IPS-NIHi11 (cell line): ENCODE measurements around the gene PIH1D2.
"Not testable (repeated sequence)": the region's sequence is repeated elsewhere in the genome, so short reads cannot be mapped to it uniquely, and the experiment has no call there.

Experiments
- DNase-seq: peaks from one replicate; pipeline ENCODE4 v3.0.0; 2012; ENCODE audit warnings: mixed read lengths, low spot score

Gene PIH1D2

GRCh38 chr11:112057170-112057569 is 16.6 kb downstream of the PIH1D2 start:
- no peak for DNase-seq

- no peak for DNase-seq
Observed at GRCh38 chr11:112051768-112052167, 22.0 kb downstream of the PIH1D2 start.

GRCh38 chr11:112050721-112051120 is 23.1 kb downstream of the PIH1D2 start:
- no peak for DNase-seq

- DNase-seq = no peak
Observed at GRCh38 chr11:112049777-112050176, 24.0 kb downstream of the PIH1D2 start.

GRCh38 chr11:112048256-112048655 is 25.6 kb downstream of the PIH1D2 start:
- not testable (repeated sequence) for DNase-seq

DNA sequence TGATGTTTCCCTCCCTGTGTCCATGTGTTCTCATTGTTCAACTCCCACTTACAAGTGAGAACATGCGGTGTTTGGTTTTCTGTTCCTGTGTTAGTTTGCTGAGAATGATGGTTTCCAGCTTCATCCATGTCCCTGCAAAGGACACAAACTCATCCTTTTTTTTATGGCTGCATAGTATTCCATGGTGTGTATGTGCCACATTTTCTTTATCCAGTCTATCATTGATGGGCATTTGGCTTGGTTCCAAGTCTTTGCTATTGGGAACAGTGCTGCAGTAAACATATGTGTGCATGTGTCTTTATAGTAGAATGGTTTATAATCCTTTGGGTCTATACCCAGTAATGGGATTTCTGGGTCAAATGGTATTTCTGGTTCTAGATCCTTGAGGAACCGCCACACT is 27.2 kb downstream of the PIH1D2 start:
- not testable (repeated sequence) for DNase-seq

DNA sequence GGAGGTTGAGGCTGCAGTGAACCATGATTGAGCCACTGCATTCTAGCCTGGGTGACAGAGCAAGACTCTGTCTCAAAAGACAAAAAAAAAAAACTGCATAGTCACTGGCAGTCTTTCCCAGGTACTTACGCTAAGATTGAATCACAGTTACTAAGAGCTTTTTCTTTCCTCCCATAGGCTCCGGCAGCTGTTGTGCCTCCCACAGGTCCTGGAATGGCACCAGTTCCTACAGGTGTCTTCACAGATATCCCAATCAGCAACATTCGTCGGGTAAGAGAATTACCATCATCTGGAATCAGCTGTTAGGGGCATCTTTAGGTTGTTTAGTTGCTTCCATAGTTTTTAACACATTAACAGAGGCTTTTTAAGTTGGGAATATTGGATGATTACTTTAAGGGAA is 28.9 kb downstream of the PIH1D2 start:
- no peak for DNase-seq

- DNase-seq = no peak
Observed at GRCh38 chr11:112042961-112043304, 30.9 kb downstream of the PIH1D2 start.

DNA sequence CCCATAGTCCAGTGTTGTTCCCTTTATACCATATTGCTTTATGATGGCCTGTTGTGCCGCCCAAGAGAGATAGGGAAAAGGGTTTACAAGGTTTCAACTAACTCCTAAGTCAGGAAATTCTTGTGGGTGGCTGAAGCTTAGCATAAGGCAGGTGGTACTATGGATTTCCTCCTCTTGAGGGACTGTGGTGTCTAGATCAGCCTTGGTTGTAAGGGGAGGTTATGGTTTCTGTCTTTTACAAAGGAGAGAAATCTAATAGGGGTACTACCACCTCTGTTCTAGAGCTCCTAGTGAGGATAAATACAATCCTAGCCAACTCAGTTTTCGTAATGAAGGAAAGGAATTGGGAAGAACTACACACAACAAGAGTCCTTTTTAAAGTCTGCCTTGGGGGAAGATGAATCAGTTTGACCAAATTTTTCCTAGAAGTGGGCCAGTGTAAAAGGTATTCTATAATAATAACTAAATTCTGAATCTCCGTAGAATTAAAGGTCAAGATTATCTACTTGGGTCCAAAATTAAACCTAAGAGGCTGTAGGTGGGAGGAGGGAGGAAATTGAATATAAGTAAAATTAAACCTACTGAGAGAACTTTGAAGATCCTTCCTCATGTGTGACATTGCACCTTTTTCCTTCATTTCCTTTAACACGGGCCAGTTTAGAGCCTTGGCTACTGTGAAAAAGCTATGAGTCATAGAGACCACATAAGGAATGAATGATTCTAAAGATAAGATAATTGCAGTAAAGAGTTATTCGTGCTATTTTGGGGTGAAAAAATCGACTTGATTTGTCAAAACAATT is 31.5 kb downstream of the PIH1D2 start:
- no peak for DNase-seq

GRCh38 chr11:112037527-112037926 is 36.3 kb downstream of the PIH1D2 start:
- DNase-seq = no peak

- no peak for DNase-seq
Observed at GRCh38 chr11:112033902-112034301, 39.9 kb downstream of the PIH1D2 start.

- DNase-seq = no peak
Observed at GRCh38 chr11:112029460-112029859, 44.4 kb downstream of the PIH1D2 start.

DNA sequence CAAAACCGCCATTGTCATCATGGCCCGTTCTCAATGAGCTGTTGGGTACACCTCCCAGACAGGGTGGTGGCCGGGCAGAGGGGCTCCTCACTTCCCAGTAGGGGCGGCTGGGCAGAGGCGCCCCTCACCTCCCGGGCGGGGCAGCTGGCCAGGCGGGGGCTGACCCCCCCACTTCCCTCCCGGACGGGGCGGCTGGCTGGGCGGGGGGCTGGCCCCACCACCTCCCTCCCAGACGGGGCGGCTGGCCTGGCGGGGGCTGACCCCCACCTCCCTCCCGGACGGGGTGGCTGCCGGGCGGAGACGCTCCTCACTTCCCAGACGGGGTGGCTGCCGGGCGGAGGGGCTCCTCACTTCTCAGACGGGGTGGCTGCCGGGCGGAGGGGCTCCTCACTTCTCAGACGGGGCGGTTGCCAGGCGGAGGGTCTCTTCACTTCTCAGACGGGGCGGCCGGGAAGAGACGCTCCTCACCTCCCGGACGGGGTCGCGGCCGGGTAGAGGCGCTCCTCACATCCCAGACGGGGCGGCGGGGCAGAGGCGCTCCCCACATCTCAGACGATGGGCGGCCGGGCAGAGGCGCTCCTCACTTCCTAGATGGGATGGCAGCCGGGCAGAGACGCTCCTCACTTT is 46.9 kb downstream of the PIH1D2 start:
- not testable (repeated sequence) for DNase-seq

GRCh38 chr11:112025707-112026106 is 48.1 kb downstream of the PIH1D2 start:
- peak; percentile 32 for DNase-seq

DNA sequence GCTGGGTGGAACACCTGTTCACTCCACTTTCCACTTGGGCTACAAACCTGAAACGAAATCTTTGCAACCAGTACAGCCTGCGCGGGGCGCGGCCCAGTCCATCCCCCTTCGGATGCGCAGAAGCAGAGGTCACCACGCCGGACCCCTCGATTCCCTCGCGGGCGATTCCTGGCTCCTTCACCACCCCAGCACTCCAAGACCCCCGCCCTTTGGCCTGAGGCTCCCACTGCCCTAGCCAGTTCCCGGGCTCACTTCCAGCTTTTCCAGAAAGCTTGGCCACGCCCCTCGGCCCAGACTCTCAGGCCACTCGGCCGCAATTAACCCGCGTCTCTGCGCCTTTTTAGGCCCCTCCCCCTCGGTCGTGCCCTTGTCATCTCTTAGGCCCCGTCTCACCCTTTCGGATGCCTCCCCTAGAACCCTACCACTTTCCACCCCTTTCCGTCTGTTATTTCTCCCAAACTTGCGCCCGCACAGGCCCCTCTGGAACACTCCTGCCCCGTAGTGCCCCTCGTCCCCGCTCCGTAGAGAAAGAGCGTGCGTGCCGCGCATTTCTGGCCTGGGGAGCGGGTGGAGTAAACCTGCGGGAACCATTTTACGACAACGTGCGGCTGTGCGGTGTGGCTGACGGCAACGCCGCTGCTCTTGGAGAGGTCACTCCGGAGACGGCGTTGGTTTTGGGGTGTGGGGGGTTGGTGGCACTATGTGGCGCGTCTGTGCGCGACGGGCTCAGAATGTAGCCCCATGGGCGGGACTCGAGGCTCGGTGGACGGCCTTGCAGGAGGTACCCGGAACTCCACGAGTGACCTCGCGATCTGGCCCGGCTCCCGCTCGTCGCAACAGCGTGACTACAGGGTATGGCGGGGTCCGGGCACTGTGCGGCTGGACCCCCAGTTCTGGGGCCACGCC is 48.8 kb downstream of the PIH1D2 start, which contains the start of gene DLAT:
DLAT (plus strand) TSS at position 636 of the 906 bp plus-strand sequence; CDS start at position 701, 65 bp downstream.
- DNase-seq = peak; percentile 93

- DNase-seq = peak; percentile 15
Observed at GRCh38 chr11:112024178-112024772, 49.5 kb downstream of the PIH1D2 start.

DNA sequence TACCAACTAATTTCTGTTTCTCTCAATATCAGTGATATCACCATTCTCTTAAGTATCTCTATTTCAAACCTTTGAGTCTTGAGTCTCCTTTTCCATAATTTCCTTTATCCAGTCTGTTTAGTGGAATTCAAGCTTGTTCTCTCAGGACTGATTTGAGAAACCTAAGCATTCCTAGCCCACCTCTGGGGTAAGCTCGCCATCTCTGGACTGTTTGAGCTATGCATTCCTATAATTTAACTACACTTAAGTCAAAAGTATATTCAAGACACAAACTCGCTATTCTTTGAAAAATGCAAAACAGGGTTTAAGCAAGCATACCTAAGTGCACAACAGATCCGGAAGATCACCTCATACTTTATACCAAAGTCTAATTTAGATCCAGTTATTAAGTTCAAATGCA is 50.7 kb downstream of the PIH1D2 start:
- no peak for DNase-seq

DNA sequence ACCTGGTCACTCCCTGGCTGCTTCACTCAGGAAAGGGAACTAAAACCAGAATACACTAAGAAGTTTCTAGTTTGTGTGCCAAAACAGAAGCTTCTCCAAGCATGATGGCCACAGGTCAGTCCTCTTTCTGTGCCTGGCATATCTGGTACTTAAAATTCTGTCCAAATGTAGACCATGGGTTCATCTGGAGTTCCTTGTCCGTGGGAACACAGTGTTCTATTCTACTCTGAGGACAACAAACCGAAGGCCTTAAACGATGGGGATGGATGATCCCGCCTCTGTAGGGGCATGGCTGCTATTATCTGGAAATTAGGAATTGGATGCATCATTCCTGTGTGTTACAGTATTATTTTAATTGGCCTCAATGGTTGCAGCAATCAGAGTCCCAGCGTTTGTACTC is 54.8 kb downstream of the PIH1D2 start:
- DNase-seq = no peak
